ENCODE measurements around the gene ZBTB12.
"Not testable (repeated sequence)": the region's sequence is repeated elsewhere in the genome, so short reads cannot be mapped to it uniquely, and the experiment has no call there.

Gene ZBTB12

GRCh38 chr6:31907158-31907813 lies 5.4 kb upstream of the ZBTB12 start:
- peaks cover 20% of the 10 kb centered on the region for H3K4me1 Mint-ChIP-seq
- no peak for ATAC-seq

GRCh38 chr6:31906727-31907126 lies 4.8 kb upstream of the ZBTB12 start:
- H3K27me3 Mint-ChIP-seq, H3K27ac Mint-ChIP-seq, H3K36me3 Mint-ChIP-seq, H3K9me3 Mint-ChIP-seq, H3K4me3 Mint-ChIP-seq, ATAC-seq: not testable (repeated sequence)
- H3K4me1 Mint-ChIP-seq: peaks cover 21% of the 10 kb centered on the region

More at GRCh38 chr6:31907158-31907813, 5.4 kb upstream of the ZBTB12 start:
- Mint-ChIP-seq H3K4me3 (no peak overlapping the region), H3K36me3 (no peaks in the 10 kb centered on the region), H3K9me3 (no peaks in the 10 kb centered on the region), H3K27me3 (peaks cover 5% of the 10 kb centered on the region), H3K27ac (no peak overlapping the region)

- Mint-ChIP-seq H3K27ac (no peak overlapping the region), H3K4me1 (peaks cover 21% of the 10 kb centered on the region), H3K36me3 (no peaks in the 10 kb centered on the region), H3K27me3 (no peaks in the 10 kb centered on the region), H3K4me3 (no peak overlapping the region), H3K9me3 (no peaks in the 10 kb centered on the region)
- ATAC-seq: no peak
Measured at GRCh38 chr6:31906122-31906521, 4.2 kb upstream of the ZBTB12 start.

- H3K27ac Mint-ChIP-seq: no peak overlapping the region
- H3K4me3 Mint-ChIP-seq: no peak overlapping the region
- H3K9me3 Mint-ChIP-seq: no peaks in the 10 kb centered on the region
- no peak for ATAC-seq
- H3K27me3 Mint-ChIP-seq: no peaks in the 10 kb centered on the region
- peaks cover 17% of the 10 kb centered on the region for H3K4me1 Mint-ChIP-seq
- H3K36me3 Mint-ChIP-seq: no peaks in the 10 kb centered on the region
Measured at GRCh38 chr6:31905041-31905440, 3.2 kb upstream of the ZBTB12 start.

GRCh38 chr6:31903957-31904356 lies 2.1 kb upstream of the ZBTB12 start:
- Mint-ChIP-seq H3K36me3 (no peaks in the 10 kb centered on the region), H3K9me3 (no peaks in the 10 kb centered on the region), H3K4me3 (no peak overlapping the region), H3K4me1 (peaks cover 25% of the 10 kb centered on the region), H3K27me3 (no peaks in the 10 kb centered on the region), H3K27ac (no peak overlapping the region)
- no peak for ATAC-seq

GRCh38 chr6:31901415-31901952 lies 402 bp downstream of the ZBTB12 start:
- no peaks in the 10 kb centered on the region for H3K9me3 Mint-ChIP-seq
- H3K36me3 Mint-ChIP-seq: no peaks in the 10 kb centered on the region
- ATAC-seq: peak; percentile 61
- H3K27me3 Mint-ChIP-seq: no peaks in the 10 kb centered on the region
- peaks cover 35% of the 10 kb centered on the region for H3K4me1 Mint-ChIP-seq
- peak overlapping the region; percentile 73 for H3K27ac Mint-ChIP-seq
- peak overlapping the region; percentile 92 for H3K4me3 Mint-ChIP-seq

- Mint-ChIP-seq H3K9me3 (no peaks in the 10 kb centered on the region), H3K4me3 (peak overlapping the region; percentile 92), H3K4me1 (peaks cover 40% of the 10 kb centered on the region), H3K27me3 (no peaks in the 10 kb centered on the region), H3K27ac (peak overlapping the region; percentile 73), H3K36me3 (peaks cover under 1% of the 10 kb centered on the region)
- ATAC-seq: no peak
Measured at GRCh38 chr6:31900917-31901414, 920 bp downstream of the ZBTB12 start.

- Mint-ChIP-seq H3K4me3 (peak overlapping the region; percentile 25), H3K9me3 (no peaks in the 10 kb centered on the region), H3K36me3 (peaks cover 9% of the 10 kb centered on the region), H3K4me1 (peaks cover 46% of the 10 kb centered on the region), H3K27ac (peak overlapping the region; percentile 30), H3K27me3 (no peaks in the 10 kb centered on the region)
- no peak for ATAC-seq
Measured at GRCh38 chr6:31899882-31900722, 1.8 kb downstream of the ZBTB12 start.

- no peaks in the 10 kb centered on the region for H3K27me3 Mint-ChIP-seq
- peak overlapping the region; percentile 40 for H3K4me3 Mint-ChIP-seq
- ATAC-seq: no peak
- H3K9me3 Mint-ChIP-seq: no peaks in the 10 kb centered on the region
- H3K4me1 Mint-ChIP-seq: peaks cover 46% of the 10 kb centered on the region
- H3K36me3 Mint-ChIP-seq: peaks cover 9% of the 10 kb centered on the region
- H3K27ac Mint-ChIP-seq: peak overlapping the region; percentile 91
Measured at GRCh38 chr6:31899215-31899614, 2.7 kb downstream of the ZBTB12 start.

- Mint-ChIP-seq H3K4me1 (peaks cover 46% of the 10 kb centered on the region), H3K27ac (peak overlapping the region; percentile 91), H3K27me3 (no peaks in the 10 kb centered on the region), H3K36me3 (peaks cover 11% of the 10 kb centered on the region), H3K9me3 (no peaks in the 10 kb centered on the region), H3K4me3 (peak overlapping the region; percentile 94)
- ATAC-seq: peak; percentile 31
Measured at GRCh38 chr6:31898383-31899011, 3.4 kb downstream of the ZBTB12 start.

- Mint-ChIP-seq H3K9me3 (no peaks in the 10 kb centered on the region), H3K36me3 (peaks cover 17% of the 10 kb centered on the region), H3K4me1 (peaks cover 41% of the 10 kb centered on the region), H3K27ac (peak within 1 kb of the TSS; percentile 91), H3K4me3 (peak within 1 kb of the TSS; percentile 94), H3K27me3 (no peaks in the 10 kb centered on the region)
- peak; percentile 74 for ATAC-seq
Measured at GRCh38 chr6:31897612-31898382, 4.1 kb downstream of the ZBTB12 start, which contains the start of gene EHMT2. EHMT2 (minus strand) TSS chr6:31897698; CDS start chr6:31897677, 21 bp downstream.

- Mint-ChIP-seq H3K36me3 (peaks cover 25% of the 10 kb centered on the region), H3K4me1 (peaks cover 35% of the 10 kb centered on the region), H3K27ac (peak overlapping the region; percentile 91), H3K4me3 (peak overlapping the region; percentile 94), H3K9me3 (no peaks in the 10 kb centered on the region), H3K27me3 (no peaks in the 10 kb centered on the region)
- peak; percentile 42 for ATAC-seq
Measured at GRCh38 chr6:31896856-31897611, 4.9 kb downstream of the ZBTB12 start.

- peak overlapping the region; percentile 88 for H3K4me3 Mint-ChIP-seq
- H3K9me3 Mint-ChIP-seq: no peaks in the 10 kb centered on the region
- H3K36me3 Mint-ChIP-seq: peaks cover 31% of the 10 kb centered on the region
- H3K4me1 Mint-ChIP-seq: peaks cover 35% of the 10 kb centered on the region
- H3K27me3 Mint-ChIP-seq: no peaks in the 10 kb centered on the region
- H3K27ac Mint-ChIP-seq: peak overlapping the region; percentile 81
- ATAC-seq: no peak
Measured at GRCh38 chr6:31896493-31896855, 5.4 kb downstream of the ZBTB12 start.

GRCh38 chr6:31892821-31893220 lies 9.1 kb downstream of the ZBTB12 start:
- H3K9me3 Mint-ChIP-seq: no peaks in the 10 kb centered on the region
- H3K36me3 Mint-ChIP-seq: peaks cover 63% of the 10 kb centered on the region
- H3K4me1 Mint-ChIP-seq: peaks cover 22% of the 10 kb centered on the region
- no peak overlapping the region for H3K4me3 Mint-ChIP-seq
- no peaks in the 10 kb centered on the region for H3K27me3 Mint-ChIP-seq
- no peak for ATAC-seq
- H3K27ac Mint-ChIP-seq: peak overlapping the region; percentile 22
